ENCODE data around the gene CTNNA2.
"Not testable (repeated sequence)": the region's sequence is repeated elsewhere in the genome, so short reads cannot be mapped to it uniquely, and the experiment has no call there.

CTNNA2 gene

DNA sequence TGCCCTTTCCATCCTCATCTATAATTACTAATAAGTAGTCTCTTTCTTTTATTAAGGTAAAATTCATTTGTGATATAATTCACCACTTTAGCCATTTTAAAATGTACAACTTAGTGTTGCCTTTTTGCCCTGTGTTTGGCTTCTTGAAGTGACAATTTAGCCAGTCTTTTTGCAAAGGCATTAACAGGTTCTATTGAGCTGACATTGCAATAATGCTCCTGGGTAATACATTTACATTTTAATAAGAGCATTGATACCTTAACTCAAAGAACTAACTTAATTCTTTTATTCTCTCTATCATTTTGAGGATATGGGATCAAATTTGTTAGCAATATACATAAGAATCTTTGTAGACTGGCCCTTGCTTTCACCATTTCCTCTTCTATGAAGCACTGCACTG, 549.4 kb downstream of the CTNNA2 start:
- in situ Hi-C loops (cut with HindIII; ENCODE audit: low sequenced_read_pairs): no loop called here

GRCh38 chr2:80068038-80068731, 555.3 kb downstream of the CTNNA2 start:
- in situ Hi-C loops (cut with HindIII; ENCODE audit: low sequenced_read_pairs): no loop called here

- in situ Hi-C loops (cut with HindIII; ENCODE audit: low sequenced_read_pairs): no loop called here
These were observed 557.7 kb downstream of the CTNNA2 start for GRCh38 chr2:80070587-80070986.

- in situ Hi-C loops (cut with HindIII; ENCODE audit: low sequenced_read_pairs): no loop called here
These were observed 559.1 kb downstream of the CTNNA2 start for GRCh38 chr2:80071941-80072340.

- in situ Hi-C loops (cut with HindIII; ENCODE audit: low sequenced_read_pairs): no loop called here
These were observed 560.3 kb downstream of the CTNNA2 start for GRCh38 chr2:80073134-80073561.

- in situ Hi-C loops (cut with HindIII; ENCODE audit: low sequenced_read_pairs): no loop called here
These were observed 561.6 kb downstream of the CTNNA2 start for GRCh38 chr2:80074321-80075070.

GRCh38 chr2:80075719-80076118, 562.9 kb downstream of the CTNNA2 start:
- in situ Hi-C loops (cut with HindIII; ENCODE audit: low sequenced_read_pairs): no loop called here

- in situ Hi-C loops (cut with HindIII; ENCODE audit: low sequenced_read_pairs): no loop called here
These were observed 565.6 kb downstream of the CTNNA2 start for GRCh38 chr2:80078290-80079036.

DNA sequence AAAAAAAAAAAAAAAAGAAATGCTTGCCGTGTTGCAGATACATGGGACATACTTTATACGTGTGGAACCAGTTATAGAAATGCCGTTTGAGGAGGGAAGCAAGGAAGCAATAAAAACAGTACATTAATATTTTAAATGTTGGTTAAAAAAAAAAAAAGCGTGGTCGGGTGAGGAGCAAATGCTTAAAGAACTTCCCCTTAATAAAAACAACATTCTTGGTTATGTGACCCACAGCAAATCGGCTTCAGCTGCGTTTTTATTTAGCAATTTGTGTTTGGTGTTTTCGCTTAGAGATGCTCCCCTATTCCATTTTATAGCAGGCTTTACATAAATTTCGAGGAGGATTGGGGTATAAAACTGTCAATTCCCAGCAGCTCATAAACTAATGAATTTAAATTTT, 568.1 kb downstream of the CTNNA2 start:
- in situ Hi-C loops (cut with HindIII; ENCODE audit: low sequenced_read_pairs): no loop called here

DNA sequence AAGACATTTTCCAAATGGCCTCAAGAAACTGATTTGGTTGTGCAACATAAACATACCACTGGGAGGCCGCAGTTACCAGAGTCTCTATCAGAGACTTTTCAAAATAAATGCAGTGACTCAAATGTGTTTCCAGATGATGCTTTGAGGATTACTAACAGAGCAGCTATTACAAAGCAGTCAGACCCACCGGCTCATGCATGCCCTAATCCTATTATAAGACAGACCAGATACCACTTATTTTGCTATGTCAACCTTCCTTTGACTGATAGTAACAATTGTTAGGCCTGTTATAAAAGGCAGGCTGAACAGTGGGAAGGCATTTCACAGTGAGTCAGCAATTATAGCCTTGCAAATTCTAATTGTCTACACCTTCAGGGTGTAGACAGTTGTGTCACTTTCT, 574.0 kb downstream of the CTNNA2 start:
- in situ Hi-C loops (cut with HindIII; ENCODE audit: low sequenced_read_pairs): no loop called here

GRCh38 chr2:80091237-80091636, 578.4 kb downstream of the CTNNA2 start:
- in situ Hi-C loops (cut with HindIII; ENCODE audit: low sequenced_read_pairs): no loop called here

GRCh38 chr2:80092474-80092873, 579.6 kb downstream of the CTNNA2 start:
- in situ Hi-C loops (cut with HindIII; ENCODE audit: low sequenced_read_pairs): no loop called here

DNA sequence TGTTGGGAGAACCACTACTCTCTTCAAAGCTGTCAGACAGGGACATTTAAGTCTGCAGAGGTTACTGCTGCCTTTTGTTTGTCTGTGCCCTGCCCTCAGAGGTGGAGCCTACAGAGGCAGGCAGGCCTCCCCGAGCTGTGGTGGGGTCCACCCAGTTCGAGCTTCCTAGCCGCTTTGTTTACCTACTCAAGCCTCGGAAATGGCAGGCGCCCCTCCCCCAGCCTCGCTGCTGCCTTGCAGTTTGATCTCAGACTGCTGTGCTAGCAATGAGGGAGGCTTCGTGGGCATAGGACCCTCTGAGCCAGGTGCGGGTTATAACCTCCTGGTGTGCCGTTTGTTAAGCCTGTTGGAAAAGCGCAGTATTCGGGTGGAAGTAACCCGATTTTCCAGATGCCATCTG, 585.7 kb downstream of the CTNNA2 start:
- in situ Hi-C loops (cut with HindIII; ENCODE audit: low sequenced_read_pairs): not testable (repeated sequence)

- in situ Hi-C loops (cut with HindIII; ENCODE audit: low sequenced_read_pairs): no loop called here
These were observed 589.2 kb downstream of the CTNNA2 start for GRCh38 chr2:80102026-80102425.

DNA sequence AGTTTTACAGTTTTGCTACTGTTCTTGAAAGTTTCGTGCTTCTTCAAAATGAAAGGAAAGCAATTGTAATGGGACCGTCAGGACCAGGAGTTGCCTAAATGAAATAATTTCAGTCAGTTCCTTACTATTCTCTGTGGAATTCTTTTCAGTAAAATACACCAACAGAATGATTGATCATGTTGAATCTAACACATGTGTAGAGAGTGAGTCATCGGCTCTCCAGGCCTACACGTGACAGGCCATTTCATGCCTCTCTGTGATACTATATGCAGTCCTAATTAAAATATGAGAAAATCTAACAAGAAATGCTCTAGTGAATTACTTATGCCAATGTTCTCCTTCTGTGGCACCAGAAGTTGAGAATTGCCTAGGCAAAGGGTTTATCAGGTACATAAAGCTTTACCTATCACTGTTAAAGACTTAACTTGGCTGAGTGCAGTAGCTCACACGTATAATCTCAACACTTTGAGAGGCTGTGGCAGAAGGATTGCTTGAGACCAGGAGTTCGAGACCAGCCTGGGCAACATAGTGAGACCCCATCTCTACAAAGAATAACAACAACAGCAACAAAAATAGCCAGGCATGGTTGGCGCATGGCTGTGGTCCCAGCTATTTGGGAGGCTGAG, 592.3 kb downstream of the CTNNA2 start:
- in situ Hi-C loops (cut with HindIII; ENCODE audit: low sequenced_read_pairs): no loop called here

GRCh38 chr2:80111185-80111584, 598.3 kb downstream of the CTNNA2 start:
- in situ Hi-C loops (cut with HindIII; ENCODE audit: low sequenced_read_pairs): no loop called here

DNA sequence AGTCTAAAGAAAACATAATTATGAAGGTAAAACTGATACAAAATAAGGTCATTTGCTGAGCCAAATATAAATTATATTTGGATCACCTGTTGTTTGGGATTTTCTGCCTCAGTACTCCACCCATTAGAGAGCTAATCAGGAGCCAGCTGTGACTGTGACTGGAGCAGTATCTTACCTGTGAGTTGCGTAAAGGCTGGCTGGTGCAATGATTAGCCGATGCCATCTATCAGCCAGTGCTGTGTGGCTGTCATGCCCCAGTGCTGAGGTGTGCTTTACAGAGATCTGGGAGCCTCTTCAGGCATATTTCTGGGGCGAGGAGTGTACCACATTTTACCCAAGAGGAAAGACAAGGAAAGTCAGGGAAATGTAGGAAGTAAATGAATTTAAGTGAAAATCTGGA, 599.9 kb downstream of the CTNNA2 start:
- in situ Hi-C loops (cut with HindIII; ENCODE audit: low sequenced_read_pairs): no loop called here

DNA sequence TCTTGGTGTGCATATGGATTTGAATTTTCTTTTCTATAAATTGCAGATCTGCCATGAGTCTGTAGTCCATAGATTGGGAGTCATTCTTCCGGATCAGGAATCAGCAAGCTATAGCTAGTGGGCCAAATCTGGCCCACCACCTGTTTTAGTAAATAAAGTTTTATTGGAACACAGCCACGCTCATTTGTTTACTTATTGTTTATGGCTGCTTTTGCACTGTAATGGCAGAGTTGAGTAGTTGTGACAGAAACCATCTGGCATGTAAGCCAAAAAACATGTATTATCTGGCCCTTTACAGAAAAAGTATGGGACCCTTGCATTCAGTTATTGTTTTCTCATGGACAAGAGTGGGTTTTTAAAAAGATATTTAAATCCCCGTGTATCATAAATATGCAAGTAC, 600.5 kb downstream of the CTNNA2 start:
- in situ Hi-C loops (cut with HindIII; ENCODE audit: low sequenced_read_pairs): no loop called here

GRCh38 chr2:80114812-80115211, 602.0 kb downstream of the CTNNA2 start:
- in situ Hi-C loops (cut with HindIII; ENCODE audit: low sequenced_read_pairs): no loop called here

- in situ Hi-C loops (cut with HindIII; ENCODE audit: low sequenced_read_pairs): no loop called here
These were observed 604.5 kb downstream of the CTNNA2 start for GRCh38 chr2:80117401-80117800.

GRCh38 chr2:80120866-80121265, 608.0 kb downstream of the CTNNA2 start:
- in situ Hi-C loops (cut with HindIII; ENCODE audit: low sequenced_read_pairs): no loop called here
